AG20443 (cell line): ENCODE measurements around the gene DOK6.
A peak's percentile ranks its signal among the peaks of the same experiment; 100 is the strongest.
"Not testable (repeated sequence)": the region's sequence is repeated elsewhere in the genome, so short reads cannot be mapped to it uniquely, and the experiment has no call there.

Experiments
- DNase-seq: peaks from one replicate; pipeline ENCODE4 v3.0.0; 2012; ENCODE audit warnings: low spot score, mixed read lengths

Gene DOK6

DNA sequence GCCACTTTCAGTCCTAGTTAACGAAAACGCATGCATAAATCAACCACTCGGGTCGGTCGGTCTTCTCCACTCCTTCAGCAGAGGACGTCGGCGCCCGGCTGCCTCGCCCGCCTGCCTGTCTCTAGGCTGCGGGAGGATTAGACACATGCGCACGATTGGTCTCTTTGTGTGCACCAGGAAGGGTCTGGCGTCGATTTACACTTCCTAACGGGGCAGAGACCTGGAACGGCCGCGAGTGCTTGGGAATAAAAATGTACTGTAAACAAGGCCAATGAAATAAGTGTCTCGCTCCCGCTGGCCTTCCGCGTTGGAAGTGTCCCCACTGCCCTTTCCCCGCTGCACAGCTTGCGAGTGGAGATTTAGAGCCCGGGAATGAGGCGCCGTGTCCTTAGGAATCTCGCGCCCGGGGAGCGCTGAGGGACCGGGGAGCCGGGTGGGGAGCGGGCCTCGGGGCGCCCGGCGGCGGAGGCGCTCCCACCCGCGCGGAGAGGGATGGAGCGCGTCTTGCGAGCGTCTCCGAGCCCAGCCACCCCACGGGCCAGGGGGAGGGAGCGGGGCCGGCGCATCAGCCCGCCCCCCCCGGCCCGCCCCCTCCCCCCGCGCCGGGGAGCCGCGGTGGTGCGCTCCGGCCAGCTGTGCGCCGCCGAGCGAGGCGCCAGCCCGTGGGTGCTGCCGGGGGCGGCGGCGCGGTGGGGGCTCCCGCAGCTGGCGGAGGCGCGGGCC lies at the start of gene DOK6:
DOK6 (plus strand) TSS at position 636 of the 723 bp plus-strand sequence.
- DNase-seq, result peak; percentile 82

DNA sequence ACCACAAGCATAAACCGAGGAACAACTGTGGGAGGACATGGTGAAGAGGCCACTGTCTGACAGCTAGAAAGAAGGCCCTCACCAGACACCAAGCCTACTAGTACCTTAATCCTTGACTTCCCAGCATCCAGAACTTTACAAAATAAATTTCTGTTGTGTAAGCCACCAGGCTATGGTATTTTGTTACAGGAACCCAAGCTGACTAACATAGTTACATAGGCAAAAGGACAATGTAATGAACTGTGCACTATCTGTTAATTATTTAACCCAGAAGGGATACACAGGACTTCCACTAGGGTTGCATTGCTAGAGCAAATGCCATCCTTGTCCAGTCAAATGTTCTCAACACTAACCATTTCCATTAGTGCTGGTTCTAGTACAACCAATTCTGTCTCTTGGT lies 47.7 kb upstream of the DOK6 start:
- no peak for DNase-seq

DNA sequence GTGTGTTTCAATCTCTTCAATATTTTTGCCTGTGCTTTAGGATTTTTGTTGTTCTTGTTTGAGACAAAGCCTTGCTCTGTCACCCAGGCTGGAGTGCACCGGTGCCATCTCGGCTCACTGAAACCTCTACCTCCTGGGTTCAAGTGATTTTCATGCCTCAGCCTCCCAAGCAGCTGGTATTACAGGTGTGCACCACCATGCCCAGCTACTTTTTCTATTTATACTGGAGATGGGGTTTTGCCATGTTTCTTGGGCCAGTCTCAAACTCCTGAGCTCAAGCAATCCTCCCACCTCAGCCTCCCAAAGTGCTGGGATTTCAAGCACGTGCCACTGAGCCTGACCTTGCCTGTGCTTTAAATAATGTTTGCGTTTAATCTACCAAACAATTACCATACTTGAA lies 43.1 kb upstream of the DOK6 start:
- DNase-seq, result no peak

DNA sequence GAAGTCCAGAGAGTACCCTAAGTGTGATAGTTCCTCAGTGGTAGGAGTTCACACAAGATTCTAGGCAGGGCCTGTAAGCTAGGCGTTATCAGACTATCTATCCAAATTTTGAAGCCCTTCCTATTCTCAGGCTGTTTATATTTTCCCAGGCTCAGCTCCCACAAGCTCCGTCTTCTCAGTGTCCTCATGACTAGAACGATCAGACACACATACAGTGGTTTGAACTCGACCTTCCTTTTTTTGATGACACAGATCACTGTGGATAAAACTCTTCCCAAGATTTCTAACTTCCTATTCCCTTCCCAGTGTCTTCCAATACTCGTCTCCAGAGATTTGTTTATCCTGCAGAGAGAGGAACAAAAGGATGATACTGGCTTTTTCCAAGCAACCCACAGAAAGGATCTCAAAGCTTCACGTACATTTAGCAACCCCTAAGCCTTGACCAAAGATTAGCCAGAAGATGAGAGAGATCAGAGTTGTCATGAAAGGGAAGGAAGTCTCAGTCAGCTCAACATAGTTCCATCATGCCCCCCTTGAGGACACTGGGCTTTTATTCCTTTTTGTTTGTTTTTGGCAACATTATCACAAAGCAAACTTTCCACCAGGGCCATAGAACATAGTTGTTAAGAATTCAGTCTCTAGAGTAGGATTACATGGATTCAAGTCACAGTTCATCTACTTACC lies 42.3 kb upstream of the DOK6 start:
- DNase-seq, result no peak

DNA sequence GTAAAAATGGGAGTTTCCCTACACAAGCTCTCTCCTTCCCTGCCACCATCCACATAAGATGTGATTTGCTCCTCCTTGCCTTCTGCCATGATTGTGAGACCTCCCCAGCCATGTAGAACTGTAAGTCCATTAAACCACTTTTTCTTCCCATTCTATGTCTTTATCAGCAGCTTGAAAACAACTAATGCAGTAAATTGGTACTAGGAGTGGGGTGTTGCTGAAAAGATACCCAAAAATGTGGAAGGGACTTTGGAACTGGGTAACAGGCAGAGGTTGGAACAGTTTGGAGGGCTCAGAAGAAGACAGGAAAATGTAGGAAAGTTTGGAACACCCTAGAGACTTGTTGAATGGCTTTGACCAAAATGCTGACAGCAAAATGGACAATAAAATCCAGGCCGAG lies 40.9 kb upstream of the DOK6 start:
- not testable (repeated sequence) for DNase-seq

DNA sequence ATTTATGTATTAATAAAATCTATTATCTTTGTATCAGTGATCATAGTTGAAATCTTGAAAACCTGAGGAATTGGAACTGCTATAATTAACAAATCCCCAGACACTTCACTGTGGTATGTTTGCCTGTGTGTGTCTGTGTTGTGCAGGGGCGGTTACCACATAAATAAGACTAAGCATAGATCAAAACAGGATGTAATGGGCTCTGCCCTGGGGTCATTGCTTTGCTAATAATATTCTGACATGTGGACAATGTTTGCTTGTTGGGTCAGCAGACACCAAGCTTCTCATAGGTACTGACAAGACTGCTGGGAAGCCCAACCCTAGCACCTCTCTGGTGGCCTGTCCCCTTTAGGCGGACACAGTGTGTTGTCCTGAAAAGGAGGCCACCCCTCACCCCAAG lies 35.8 kb upstream of the DOK6 start:
- no peak for DNase-seq

DNA sequence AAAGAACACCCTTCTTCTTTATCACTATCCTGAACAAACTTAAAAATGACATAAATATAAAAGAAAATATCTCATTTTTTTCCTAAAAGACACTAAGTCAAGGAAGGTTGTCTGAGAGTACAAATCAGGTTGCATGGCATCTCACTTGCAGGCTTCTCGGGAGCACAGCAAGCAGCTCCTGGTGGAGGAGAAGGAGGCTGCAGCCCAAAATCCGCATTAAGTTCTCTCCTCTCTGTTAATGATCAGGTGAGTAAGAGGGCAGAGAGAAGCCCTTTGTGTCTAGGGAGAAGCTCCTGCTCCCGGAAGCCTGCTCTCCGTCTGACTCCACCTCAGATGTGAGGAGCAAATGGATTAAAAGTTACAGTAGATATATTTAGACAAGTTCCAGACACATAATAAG lies 35.0 kb upstream of the DOK6 start:
- DNase-seq, result no peak

DNA sequence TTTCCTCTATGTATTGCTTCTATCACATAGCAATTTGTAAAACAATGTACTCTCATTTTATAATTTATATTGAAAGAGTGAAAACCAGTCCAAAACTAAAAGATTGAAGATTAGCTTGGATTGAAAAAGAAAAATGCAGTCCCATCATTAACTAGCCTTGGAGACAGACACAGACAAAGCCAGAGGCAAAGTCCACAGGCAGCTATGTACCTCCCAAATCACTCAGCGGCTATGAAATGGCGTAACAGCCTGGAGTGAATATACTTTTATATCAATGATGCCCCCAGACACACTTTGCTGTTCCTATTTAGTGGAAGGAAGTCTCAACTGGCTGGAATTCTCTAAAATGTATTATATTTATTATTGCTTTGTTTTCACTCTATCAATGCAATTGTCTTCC lies 33.6 kb upstream of the DOK6 start:
- DNase-seq, result no peak

DNA sequence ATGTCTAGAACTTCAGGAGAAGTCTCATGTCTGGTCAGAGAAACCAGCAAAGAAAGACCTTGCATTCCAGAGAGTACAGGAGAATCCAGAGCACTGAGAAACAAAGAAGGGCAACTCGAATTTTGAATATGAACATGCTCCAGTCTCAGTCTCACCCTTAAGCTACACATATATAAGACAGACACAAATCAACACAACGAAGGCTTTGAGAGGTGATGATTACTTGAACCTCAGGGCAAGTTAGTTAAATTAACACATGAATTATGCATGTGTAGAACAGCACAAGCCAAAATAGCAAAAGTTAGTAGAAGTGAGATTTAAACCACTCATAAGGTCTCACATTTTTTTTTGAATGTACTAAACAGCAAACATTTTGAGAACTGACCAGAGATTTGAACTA lies 29.0 kb upstream of the DOK6 start:
- no peak for DNase-seq

DNA sequence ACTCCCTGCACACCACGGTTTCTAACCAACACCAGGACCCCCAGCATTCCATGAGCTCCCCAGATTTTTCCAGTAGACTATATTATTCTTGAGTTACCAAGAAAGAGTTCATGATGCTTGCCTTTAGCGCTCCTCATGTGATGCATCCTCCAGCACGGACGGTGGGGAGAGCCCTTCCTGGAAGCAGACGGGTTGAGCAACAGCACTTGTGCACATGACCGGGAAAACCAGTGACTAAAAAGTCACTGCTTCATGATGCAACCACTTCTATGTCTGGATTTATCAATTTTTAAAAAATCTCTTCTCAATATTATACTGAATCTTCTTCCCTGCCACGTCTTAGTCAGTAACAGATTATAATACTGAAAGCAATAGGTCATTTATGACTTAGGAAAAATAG lies 20.4 kb upstream of the DOK6 start:
- no peak for DNase-seq

DNA sequence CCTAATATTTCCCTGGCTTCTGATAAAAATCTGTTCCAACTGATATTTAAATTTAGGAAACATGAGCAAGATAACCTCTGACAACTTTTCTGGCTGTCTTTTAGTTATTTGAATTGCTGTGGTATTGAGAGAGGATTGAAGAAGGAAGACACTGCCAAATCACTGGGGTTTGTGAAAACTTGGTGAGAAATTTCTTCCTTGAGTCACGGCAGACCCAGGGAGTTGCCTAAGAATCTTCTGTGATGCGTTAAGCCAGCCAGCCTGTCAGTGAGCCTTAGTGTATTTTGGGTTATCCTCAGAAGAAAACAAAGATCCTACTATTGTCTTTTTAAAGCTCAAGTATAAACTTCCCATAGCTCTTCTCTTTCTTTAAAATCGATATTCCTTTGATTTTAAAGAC lies 17.5 kb upstream of the DOK6 start:
- DNase-seq, result peak; percentile 49

DNA sequence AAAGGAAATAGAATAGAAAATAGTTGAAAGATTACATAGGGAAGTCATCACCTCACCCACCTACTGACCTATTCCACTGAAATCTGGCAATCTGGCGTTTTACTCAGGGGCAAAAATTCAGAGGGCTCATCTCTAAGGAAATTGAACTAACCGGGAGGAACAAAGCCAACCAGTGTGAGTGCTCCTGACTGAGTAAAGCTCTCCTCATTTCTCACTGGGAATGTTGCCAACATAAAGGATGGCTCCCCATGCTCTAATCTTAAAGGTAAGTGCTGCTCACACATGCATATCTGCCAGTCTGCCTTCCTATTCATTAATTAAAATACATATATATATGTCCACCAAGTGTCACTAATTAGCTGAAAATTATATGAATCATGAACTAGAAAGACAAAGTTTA lies 13.5 kb upstream of the DOK6 start:
- no peak for DNase-seq

DNA sequence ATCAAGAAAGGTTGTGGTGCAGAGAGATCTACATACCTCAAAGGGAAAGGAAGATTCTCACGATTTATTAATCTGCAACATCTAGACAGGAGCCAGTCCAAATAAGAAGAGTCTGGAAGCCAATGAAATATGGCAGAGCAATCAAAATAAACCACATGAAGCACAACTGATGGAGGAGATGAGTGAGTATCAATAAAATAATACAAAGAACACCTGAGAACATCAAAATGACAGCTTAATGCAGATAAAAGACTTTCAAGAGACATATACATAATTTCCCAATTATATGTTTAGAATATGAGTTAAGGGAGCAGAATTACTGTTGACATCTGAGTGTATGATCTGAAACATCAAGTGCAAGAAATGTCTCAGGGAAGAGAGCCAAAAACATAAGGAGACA lies 12.5 kb upstream of the DOK6 start:
- no peak for DNase-seq

DNA sequence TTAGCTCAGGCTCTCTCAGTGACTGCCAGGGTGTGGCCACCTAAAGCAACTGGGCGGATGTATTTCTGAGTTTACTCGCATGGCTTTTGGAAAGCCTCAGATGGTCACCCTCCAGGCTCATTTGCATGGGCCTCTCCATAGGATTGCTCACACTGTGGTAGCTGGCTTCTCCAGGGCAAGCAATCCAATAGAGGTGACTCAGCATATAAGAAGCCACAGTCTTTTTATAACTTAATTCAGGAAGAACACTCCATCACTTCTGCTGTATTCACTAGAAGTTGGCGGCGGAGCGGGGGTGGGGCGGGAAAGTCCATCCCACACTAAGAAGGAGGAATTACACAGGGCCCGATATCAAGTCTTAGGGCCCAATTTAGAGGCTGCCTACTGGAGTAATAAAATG lies 3.6 kb upstream of the DOK6 start:
- peak; percentile 14 for DNase-seq

DNA sequence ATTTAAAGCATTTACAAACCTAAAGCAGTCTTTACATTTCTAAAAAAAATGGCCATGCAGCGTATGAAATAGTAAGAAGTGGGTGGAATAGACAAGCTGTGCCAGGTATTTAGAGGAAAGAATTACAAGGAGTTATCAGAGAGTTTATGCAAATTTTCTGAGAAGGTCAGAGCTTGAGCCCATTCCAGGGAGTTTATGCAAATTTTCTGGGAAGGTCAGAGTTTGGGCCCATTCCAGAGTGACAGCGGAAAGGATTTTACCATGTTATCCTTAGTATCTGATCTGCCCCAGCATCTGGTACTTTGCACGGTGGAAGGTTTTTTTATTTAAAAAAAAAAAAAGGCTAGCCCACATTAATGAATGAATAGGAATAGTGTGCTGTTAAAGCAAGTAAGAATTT lies 1.4 kb upstream of the DOK6 start:
- DNase-seq, result no peak

DNA sequence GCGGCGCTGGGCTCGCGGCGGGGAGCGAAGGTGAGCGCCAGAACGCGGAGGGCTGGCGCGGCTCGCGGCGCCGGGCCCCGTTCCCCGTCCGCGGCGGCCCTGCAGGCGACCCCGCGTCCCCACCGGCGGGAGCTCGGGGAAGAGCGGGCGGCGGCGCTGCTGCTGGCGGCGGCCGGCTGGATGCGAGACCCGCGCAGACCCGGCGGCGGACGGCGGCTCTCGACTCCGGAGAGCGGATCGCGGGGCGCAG lies 213 bp downstream of the DOK6 start:
- DNase-seq, result peak; percentile 64

DNA sequence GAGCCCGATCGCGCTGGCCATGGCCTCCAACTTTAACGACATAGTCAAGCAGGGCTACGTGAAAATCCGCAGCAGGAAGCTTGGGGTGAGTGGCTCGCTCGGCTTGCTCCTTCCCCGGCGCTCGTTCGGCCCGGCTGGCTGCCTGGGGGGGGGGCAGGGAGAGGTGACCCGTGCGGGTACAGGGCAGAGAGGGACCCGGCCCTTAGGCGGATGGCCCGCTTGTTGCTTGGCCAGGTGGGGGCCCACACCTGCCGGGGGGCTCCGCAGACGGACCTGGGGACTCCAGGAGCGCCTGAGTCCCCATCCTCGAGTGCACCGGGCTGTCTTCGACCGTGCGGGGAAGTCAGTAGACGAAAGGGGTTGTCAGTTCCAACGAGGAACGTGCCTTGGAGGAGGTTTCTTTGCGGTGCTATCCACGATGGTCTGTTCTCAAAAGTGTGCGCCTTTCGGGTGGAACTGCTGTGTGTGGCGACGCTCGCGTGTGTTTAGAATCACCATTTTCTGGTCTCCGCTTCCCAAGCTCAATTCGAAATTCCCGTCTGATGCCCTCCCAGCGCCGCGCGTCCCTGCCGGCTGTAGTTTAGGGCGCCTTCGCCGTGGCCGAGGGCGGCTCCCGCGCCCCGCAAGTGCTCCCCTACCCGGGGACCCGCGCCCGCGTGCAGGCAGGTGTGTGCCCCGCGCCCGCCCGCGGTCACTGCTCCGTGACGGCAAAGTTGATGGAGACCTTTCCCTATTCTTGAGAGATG lies 711 bp downstream of the DOK6 start:
- DNase-seq, result peak; percentile 43

DNA sequence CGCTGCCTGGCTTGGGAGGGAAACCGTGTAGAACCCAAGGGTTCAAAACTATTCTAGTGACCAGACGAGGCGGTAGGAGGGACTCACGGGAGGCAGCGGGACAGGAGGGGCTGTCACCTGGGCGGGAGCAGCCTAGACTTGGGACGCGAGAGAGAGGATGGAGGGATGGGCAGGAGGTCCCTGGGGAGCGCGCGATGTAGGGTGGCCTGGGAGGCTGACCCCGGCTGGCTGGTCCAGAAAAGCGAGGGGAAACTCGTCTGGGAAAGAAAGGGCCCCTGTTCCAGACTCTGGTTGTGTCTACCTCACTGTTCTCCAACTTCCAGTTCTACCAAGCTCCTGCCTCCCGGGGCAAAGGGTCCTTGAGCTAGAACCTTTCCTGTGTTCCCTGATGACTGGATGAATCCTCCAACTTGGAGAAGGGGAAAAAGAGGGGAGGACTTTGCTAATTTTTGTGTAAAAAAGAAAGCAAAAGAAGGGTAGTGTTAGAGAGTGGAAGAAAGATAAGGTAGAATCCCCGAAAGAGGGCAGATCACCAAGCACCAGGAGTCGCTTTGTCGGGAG lies 1.4 kb downstream of the DOK6 start:
- DNase-seq, result peak; percentile 14

DNA sequence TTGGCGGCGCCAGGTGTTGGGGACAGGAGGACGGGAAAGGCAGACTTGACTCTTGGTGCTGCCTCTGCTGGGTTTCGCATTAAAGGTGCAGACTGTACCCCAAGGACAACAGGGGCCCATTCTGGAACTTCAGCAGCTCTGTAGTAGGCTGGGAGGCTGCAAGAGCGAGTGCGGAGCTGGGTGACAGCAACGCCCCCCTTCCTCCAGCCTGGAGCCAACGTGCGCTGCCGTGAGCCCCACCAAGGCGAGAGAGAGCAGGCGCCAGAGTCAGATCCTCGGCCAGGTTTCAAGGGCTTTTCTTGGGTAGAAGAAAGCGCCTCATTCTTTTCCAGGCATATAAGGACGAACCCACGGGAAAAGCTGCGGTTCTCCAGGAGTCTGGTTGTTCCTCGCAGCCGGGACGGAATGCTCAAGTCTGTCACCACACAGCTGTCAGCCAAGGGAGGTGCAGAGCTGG lies 1.9 kb downstream of the DOK6 start:
- peak; percentile 9 for DNase-seq

DNA sequence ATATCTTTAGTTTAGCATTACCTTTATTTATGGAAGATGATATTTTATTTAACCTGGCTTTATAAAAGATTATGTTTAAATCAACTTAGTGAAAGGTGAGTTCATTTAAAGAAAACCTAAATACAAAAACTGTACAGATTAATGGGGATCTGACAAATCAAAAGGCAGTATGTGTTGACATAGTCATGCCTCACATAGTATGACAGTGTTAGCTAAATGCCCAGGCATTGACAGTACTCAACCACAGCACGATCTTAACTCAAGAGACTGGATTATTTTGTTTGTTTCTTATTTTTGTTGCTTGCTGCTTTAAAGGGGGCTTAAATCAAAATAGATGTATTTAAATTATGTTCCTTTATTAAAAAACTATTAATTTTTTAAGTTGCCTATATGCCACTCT lies 7.8 kb downstream of the DOK6 start:
- no peak for DNase-seq

DNA sequence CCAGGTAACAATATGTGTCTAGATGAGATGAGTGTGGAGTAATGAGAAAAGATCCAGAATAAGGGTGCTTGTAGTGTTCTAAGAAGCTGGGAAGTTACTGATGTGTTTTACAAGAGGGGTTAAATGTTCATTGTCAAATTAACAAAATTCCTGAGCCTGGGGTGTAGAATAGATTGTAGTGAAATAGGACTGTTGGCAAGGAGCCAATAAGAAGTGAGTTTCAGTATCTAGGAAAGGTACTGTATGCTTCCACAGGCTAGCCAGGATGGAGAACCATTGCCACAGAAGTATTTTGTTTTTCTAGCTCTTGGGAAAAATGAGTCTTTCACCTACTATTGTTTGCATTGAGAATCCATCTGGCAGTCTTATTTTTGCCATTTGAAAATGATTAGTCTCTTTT lies 10.5 kb downstream of the DOK6 start:
- DNase-seq, result no peak

DNA sequence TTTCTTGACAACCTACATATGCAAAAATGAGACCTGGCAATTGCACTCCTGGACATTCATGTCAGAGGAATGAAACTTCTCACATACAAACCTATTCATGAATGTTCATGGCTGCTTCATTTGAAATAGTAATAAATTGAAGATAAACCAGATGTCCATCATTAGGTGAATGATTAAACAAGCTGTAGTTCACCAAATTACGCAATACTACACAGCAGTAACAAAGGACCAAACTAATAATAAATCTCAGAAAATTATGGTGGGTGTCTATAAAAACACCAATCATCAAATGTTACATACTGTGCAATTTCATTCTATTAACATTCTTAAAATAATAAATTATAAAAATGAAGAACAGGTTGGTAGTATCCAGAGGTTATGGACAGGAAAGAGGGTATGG lies 13.5 kb downstream of the DOK6 start:
- no peak for DNase-seq

DNA sequence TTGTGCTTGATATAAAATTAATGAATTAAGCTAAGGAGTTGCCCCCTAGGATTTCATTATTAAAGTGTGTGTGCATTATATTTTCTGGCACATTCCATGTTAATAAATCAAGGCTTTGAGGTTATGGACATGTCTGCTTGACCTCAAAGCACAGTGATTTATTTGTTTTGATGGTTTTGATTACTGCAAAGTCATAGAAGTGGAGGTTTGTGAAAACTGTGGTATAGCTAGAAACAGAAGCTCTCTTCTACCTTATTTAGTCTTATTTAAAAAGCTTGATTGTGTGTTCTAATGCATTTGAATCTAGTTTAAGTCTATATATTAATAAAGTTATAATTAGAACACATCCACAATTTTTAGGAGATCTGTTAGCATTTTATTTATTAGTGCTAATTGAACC lies 32.2 kb downstream of the DOK6 start:
- no peak for DNase-seq
